Stimulated activated CD8-positive, alpha-beta memory T cell treated with anti-CD3 and anti-CD28 coated beads, Interleukin-7, amount 100 ng/mL, for 24 hours (primary cell): Measurements from ENCODE around the gene TNS1.

ENCODE experiments used
- DNase-seq: peaks from one replicate; pipeline ENCODE4 v3.0.0-alpha.2; 2020; ENCODE audit warnings: low read depth

The TNS1 gene

GRCh38 chr2:217911283-217912097 lies 91.3 kb downstream of the TNS1 start:
- DNase-seq = no peak

- no peak for DNase-seq
Measured at GRCh38 chr2:217910875-217911212, 92.0 kb downstream of the TNS1 start.

- DNase-seq = no peak
Measured at GRCh38 chr2:217909156-217909820, 93.5 kb downstream of the TNS1 start.

- DNase-seq = no peak
Measured at GRCh38 chr2:217908544-217908943, 94.3 kb downstream of the TNS1 start.

GRCh38 chr2:217907266-217907665 lies 95.5 kb downstream of the TNS1 start:
- DNase-seq = no peak

- no peak for DNase-seq
Measured at GRCh38 chr2:217906798-217907197, 96.0 kb downstream of the TNS1 start.

- no peak for DNase-seq
Measured at GRCh38 chr2:217905896-217906295, 96.9 kb downstream of the TNS1 start.

- DNase-seq = no peak
Measured at GRCh38 chr2:217905395-217905794, 97.4 kb downstream of the TNS1 start.

- DNase-seq = no peak
Measured at GRCh38 chr2:217904614-217904965, 98.2 kb downstream of the TNS1 start.

- no peak for DNase-seq
Measured at GRCh38 chr2:217903859-217904613, 98.8 kb downstream of the TNS1 start.

GRCh38 chr2:217903142-217903858 lies 99.5 kb downstream of the TNS1 start:
- DNase-seq = no peak

GRCh38 chr2:217902379-217903141 lies 100.2 kb downstream of the TNS1 start:
- DNase-seq = no peak

GRCh38 chr2:217901835-217902378 lies 100.9 kb downstream of the TNS1 start:
- DNase-seq = no peak

GRCh38 chr2:217901400-217901799 lies 101.4 kb downstream of the TNS1 start:
- no peak for DNase-seq

GRCh38 chr2:217900780-217901360 lies 101.9 kb downstream of the TNS1 start:
- DNase-seq = no peak

- DNase-seq = no peak
Measured at GRCh38 chr2:217900010-217900779, 102.6 kb downstream of the TNS1 start.

- no peak for DNase-seq
Measured at GRCh38 chr2:217899231-217900009, 103.4 kb downstream of the TNS1 start.

GRCh38 chr2:217897816-217898806 lies 104.7 kb downstream of the TNS1 start:
- DNase-seq = no peak
